AG10803 (cell line): ENCODE results near the gene TXNRD1.
A peak's percentile ranks its signal among the peaks of the same experiment; 100 is the strongest.
"Not testable (repeated sequence)": the region's sequence is repeated elsewhere in the genome, so short reads cannot be mapped to it uniquely, and the experiment has no call there.

ENCODE experiments used
- DNase-seq: peaks from one replicate; pipeline ENCODE4 v3.0.0; 2010; ENCODE audit warnings: low read depth
- H3K4me3 ChIP-seq: 2 replicates; pipeline ENCODE4 v1.5.1; 2011; ENCODE audit warnings: mild to moderate bottlenecking, low read length, control low read depth
- CTCF ChIP-seq: conservative IDR thresholded peaks from 2 replicates; pipeline ENCODE4 v1.5.1; 2011; ENCODE audit warnings: mild to moderate bottlenecking, low read length, control low read depth, inconsistent platforms

Gene TXNRD1

GRCh38 chr12:104263580-104264358, 48.2 kb downstream of the TXNRD1 start:
- no peak overlapping the region for H3K4me3 ChIP-seq
- peak; percentile 95 for DNase-seq
- TF ChIP-seq CTCF = no peak

GRCh38 chr12:104265436-104265835, 49.9 kb downstream of the TXNRD1 start:
- not testable (repeated sequence) for DNase-seq, H3K4me3 ChIP-seq

GRCh38 chr12:104272938-104273337, 57.4 kb downstream of the TXNRD1 start:
- no peak for DNase-seq
- no peak overlapping the region for H3K4me3 ChIP-seq
- TF ChIP-seq CTCF = no peak

- DNase-seq = no peak
- H3K4me3 ChIP-seq = no peak overlapping the region
- TF ChIP-seq CTCF = no peak
Measured at GRCh38 chr12:104273503-104273902, 57.9 kb downstream of the TXNRD1 start.

- no peak for TF ChIP-seq CTCF
- H3K4me3 ChIP-seq = no peak overlapping the region
- DNase-seq = no peak
Measured at GRCh38 chr12:104274811-104275210, 59.2 kb downstream of the TXNRD1 start.

GRCh38 chr12:104275689-104276088, 60.1 kb downstream of the TXNRD1 start:
- DNase-seq = no peak
- H3K4me3 ChIP-seq = no peak overlapping the region
- TF ChIP-seq CTCF = no peak

GRCh38 chr12:104276273-104277131, 60.9 kb downstream of the TXNRD1 start:
- DNase-seq = no peak
- no peak overlapping the region for H3K4me3 ChIP-seq
- no peak for TF ChIP-seq CTCF
